Keratinocyte (primary cell): ENCODE measurements around the gene SURF6. TPM values are rescaled to one million over a fixed set of nuclear protein-coding genes. Genes with fewer than 3 reads are reported as not detected.

ENCODE experiments used
- DNase-seq: peaks from one replicate; pipeline ENCODE4 v3.0.0-alpha.2; 2011; ENCODE audit warnings: low read depth, missing footprints, low spot score
- FAIRE-seq: peaks from 2 replicates; lab custom pipeline; 2011; peaks lifted over from hg19 to GRCh38; lab: Jason Lieb, UNC
- H2AFZ ChIP-seq: 2 replicates; pipeline ENCODE4 v1.6.0; 2012; ENCODE audit warnings: low read length, control low read depth, inconsistent platforms; ENCODE audit not compliant: control insufficient read depth
- H3K27ac ChIP-seq: 2 replicates; pipeline ENCODE4 v1.5.1; 2011; ENCODE audit warnings: low read length; ENCODE audit not compliant: control insufficient read depth, insufficient read depth
- H3K27me3 ChIP-seq: 3 replicates; pipeline ENCODE4 v1.6.0; 2011; ENCODE audit warnings: low read length; ENCODE audit not compliant: control insufficient read depth, insufficient read depth; ENCODE audit errors: extremely low read depth
- H3K36me3 ChIP-seq, 2 experiments: 2 replicates in 1 of 2; 3 replicates in 1 of 2; pipeline ENCODE4 v1.5.1; 2011; ENCODE audit warnings: low read length in 2 of 2, mild to moderate bottlenecking in 1 of 2; ENCODE audit not compliant: control insufficient read depth in 2 of 2, insufficient read depth in 2 of 2; ENCODE audit errors: extremely low read depth in 1 of 2
- H3K4me1 ChIP-seq: 3 replicates; pipeline ENCODE4 v1.5.1; 2011; ENCODE audit warnings: low read length; ENCODE audit not compliant: control insufficient read depth, insufficient read depth; ENCODE audit errors: extremely low read depth
- H3K4me2 ChIP-seq: 3 replicates; pipeline ENCODE4 v1.6.0; 2011; ENCODE audit warnings: low read depth, low read length; ENCODE audit not compliant: control insufficient read depth, insufficient read depth; ENCODE audit errors: extremely low read depth
- H3K4me3 ChIP-seq, 3 experiments: fragments of 200-600 bp in 1 of 3; sonication (generic) in 1 of 3; 2 replicates in 2 of 3; 3 replicates in 1 of 3; pipeline ENCODE4 v1.5.1; 2011 to 2016; ENCODE audit warnings: low read length in 3 of 3, mild to moderate bottlenecking in 3 of 3, control low read depth in 2 of 3, inconsistent platforms in 1 of 3, low read depth in 1 of 3, mixed read lengths in 1 of 3, mixed run types in 1 of 3, moderate library complexity in 1 of 3; ENCODE audit not compliant: control insufficient read depth in 2 of 3, insufficient read depth in 2 of 3; ENCODE audit errors: extremely low read depth in 1 of 3
- H3K79me2 ChIP-seq: 2 replicates; pipeline ENCODE4 v1.6.0; 2012; ENCODE audit warnings: low read length; ENCODE audit not compliant: control insufficient read depth, insufficient read depth
- H3K9ac ChIP-seq: 3 replicates; pipeline ENCODE4 v1.6.0; 2011; ENCODE audit warnings: low read length; ENCODE audit not compliant: control insufficient read depth, insufficient read depth; ENCODE audit errors: extremely low read depth
- H3K9me1 ChIP-seq: 3 replicates; pipeline ENCODE4 v1.6.0; 2011; ENCODE audit warnings: low read length; ENCODE audit not compliant: control insufficient read depth, insufficient read depth; ENCODE audit errors: extremely low read depth
- H3K9me3 ChIP-seq: 2 replicates; pipeline ENCODE4 v1.5.1; 2012; ENCODE audit warnings: low read depth, low read length; ENCODE audit not compliant: control insufficient read depth
- H4K20me1 ChIP-seq: 3 replicates; pipeline ENCODE4 v1.6.0; 2011; ENCODE audit warnings: low read length; ENCODE audit not compliant: control insufficient read depth, insufficient read depth; ENCODE audit errors: extremely low read depth
- CTCF ChIP-seq, 3 experiments: IDR thresholded peaks in 1 of 3; conservative IDR thresholded peaks in 1 of 3; optimal IDR thresholded peaks in 1 of 3; 2 replicates in 2 of 3; 3 replicates in 1 of 3; pipeline versions ENCODE3 to v1.5.1; 2011; ENCODE audit warnings: low read length in 3 of 3, mild to moderate bottlenecking in 3 of 3, moderate library complexity in 2 of 3, control low read depth in 1 of 3, inconsistent platforms in 1 of 3; ENCODE audit not compliant: insufficient read depth in 2 of 3; ENCODE audit errors: extremely low read depth in 1 of 3
- EZH2 ChIP-seq: IDR thresholded peaks from one replicate; pipeline ENCODE4 v1.6.1; 2012; ENCODE audit warnings: inconsistent platforms, mild to moderate bottlenecking, low read length, moderate library complexity
- dilution Hi-C: fragments of 300-500 bp; cut with MboI; formaldehyde crosslinking; loops from one replicate; pipeline ENCODE4 v1.7.0; 2020; ENCODE audit warnings: low sequenced_read_pairs; ENCODE audit not compliant: extremely low pct_ligation_motif_present
- polyA plus RNA-seq, 5 experiments: library from polyadenylated mRNA; depleted of rRNA in 3 of 5; stranded (reverse) in 3 of 5; stranded (forward) in 1 of 5; unstranded in 1 of 5; fragments of >200 nt; gene quantifications; 1 replicate in 1 of 5; 2 replicates in 3 of 5; 3 replicates in 1 of 5; pipeline versions ENCODE4 v1.2.1 to v1.2.3, GENCODE V29; 2011 to 2012; ENCODE audit warnings: missing spikeins in 2 of 5, low read depth in 1 of 5, low replicate concordance in 1 of 5

Gene SURF6
- polyA plus RNA-seq, 1 donor (not counting 4 experiments of a cell fraction or from before 2014, with no cell fraction given) = 13.0 TPM

- Histone ChIP-seq H2AFZ (peak within 1 kb of the TSS; percentile 68), H3K4me1 (peaks cover 19% of the 10 kb centered on the region), H3K4me3 (peak within 1 kb of the TSS; percentile 86 to 92 (median 92)), H3K27ac (peak within 1 kb of the TSS; percentile 97), H3K4me2 (peak within 1 kb of the TSS; percentile 97), H4K20me1 (peaks cover 13% of the 10 kb centered on the region), H3K9me3 (no peaks in the 10 kb centered on the region), H3K9me1 (no peaks in the 10 kb centered on the region), H3K27me3 (no peaks in the 10 kb centered on the region), H3K79me2 (peaks cover 45% of the 10 kb centered on the region), H3K36me3 (peaks cover 55 to 61% of the 10 kb centered on the region in 2 experiments), H3K9ac (peak within 1 kb of the TSS; percentile 97)
- FAIRE-seq (no peak), DNase-seq (peak; percentile 80)
- TF ChIP-seq EZH2 (no peak), CTCF (optimal IDR thresholded peaks at IDR 0.05 in 1 of 3, IDR thresholded peaks at IDR 0.05 in 1 of 3, conservative IDR thresholded peaks at IDR 0.05 in 1 of 3; ENCODE audit: extremely low read depth in 1 of 3, insufficient read depth in 2 of 3, low read length in 3 of 3) (no peak)
- dilution Hi-C loops = no loop called here
These were observed 12.2 kb upstream of the SURF6 start, which contains the start of the genes MED22 and RPL7A for GRCh38 chr9:133347985-133348717. MED22 (minus strand) TSS chr9:133348131; CDS start chr9:133346662, 1,469 bp downstream. RPL7A (plus strand) TSS chr9:133348218; CDS start chr9:133348244, 26 bp downstream.

- no peaks in the 10 kb centered on the region for H3K9me3 ChIP-seq
- DNase-seq (no peak), FAIRE-seq (no peak)
- peak overlapping the region; percentile 97 for H3K9ac ChIP-seq
- H3K79me2 ChIP-seq = peaks cover 45% of the 10 kb centered on the region
- H3K36me3 ChIP-seq = peaks cover 52 to 65% of the 10 kb centered on the region in 2 experiments
- H3K4me3 ChIP-seq = peak overlapping the region; percentile 86 to 92 (median 92)
- H2AFZ ChIP-seq = peak overlapping the region; percentile 34
- peaks cover 12% of the 10 kb centered on the region for H4K20me1 ChIP-seq
- peaks cover 19% of the 10 kb centered on the region for H3K4me1 ChIP-seq
- H3K4me2 ChIP-seq = peak overlapping the region; percentile 83
- H3K27me3 ChIP-seq = no peaks in the 10 kb centered on the region
- dilution Hi-C loops = no loop called here
- no peaks in the 10 kb centered on the region for H3K9me1 ChIP-seq
- TF ChIP-seq EZH2 (no peak), CTCF (optimal IDR thresholded peaks at IDR 0.05 in 1 of 3, IDR thresholded peaks at IDR 0.05 in 1 of 3, conservative IDR thresholded peaks at IDR 0.05 in 1 of 3; ENCODE audit: extremely low read depth in 1 of 3, insufficient read depth in 2 of 3, low read length in 3 of 3) (no peak)
- H3K27ac ChIP-seq = peak overlapping the region; percentile 97
These were observed 11.6 kb upstream of the SURF6 start for GRCh38 chr9:133347515-133347984.
